ENCODE data around the gene DSCAML1. TPM values are rescaled to one million over a fixed set of nuclear protein-coding genes. Genes with fewer than 3 reads are reported as not detected.

Gene DSCAML1
- total RNA-seq, 1 experiment from 2014 or later, result 0.90 TPM

DNA sequence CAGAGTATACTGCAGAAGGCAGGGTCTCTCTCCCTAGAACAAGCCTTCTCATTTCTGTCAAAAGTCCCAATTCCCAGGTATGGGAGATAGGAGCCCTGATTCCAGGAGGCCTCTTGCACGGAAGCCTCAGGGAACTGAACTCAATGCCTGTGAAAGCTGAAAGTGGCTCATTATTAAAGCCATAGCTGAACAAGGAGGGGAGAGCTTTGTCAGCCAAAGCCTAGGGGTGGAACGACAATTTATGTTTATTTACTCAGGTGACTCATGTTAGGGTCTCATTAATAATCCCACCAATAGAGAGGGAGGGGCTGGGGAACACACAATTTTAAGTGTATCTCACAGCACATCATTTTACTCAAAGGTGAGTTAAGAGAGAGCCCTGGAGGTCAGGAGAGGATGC is 44.9 kb downstream of the DSCAML1 start:
- DNase-seq (ENCODE audit: low spot score), result no peak

DNA sequence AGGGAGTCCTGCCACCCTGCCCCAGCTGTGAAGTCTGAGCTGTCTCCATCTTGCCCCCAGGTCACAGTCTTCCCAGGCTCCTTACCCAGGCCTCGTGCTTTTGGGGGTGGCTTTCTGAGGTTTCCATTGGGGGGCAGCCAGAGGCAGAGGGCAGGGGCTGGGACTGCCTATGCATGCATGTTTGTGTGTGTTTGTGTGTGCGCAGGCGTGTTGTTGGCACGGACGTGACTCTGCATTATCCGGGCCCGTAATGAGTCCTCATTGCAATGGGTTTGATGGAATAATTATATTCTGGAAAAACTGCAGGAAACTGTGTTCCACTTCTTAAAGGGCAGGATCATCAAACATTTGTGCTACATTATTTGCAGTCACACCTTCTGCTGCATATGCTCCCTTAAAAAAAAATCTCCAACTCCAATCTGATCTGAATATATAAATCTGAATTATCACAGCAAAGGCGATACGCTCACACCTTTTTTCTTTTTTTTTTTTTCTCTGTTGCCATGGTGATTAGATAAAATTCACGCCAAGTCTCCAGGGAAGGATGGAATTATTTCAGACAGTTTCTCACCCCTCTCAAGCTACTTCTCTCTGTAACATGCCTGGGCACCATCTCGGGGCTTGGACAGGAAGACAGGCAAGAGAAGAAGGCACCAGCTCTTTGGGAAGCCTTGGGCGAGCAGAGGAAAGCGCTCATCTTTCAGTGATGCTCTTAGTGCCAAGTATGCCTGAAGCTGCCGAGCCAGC is 45.9 kb downstream of the DSCAML1 start:
- no peaks in the 10 kb centered on the region for H3K36me3 Mint-ChIP-seq
- no peaks in the 10 kb centered on the region for H3K9me3 Mint-ChIP-seq
- ChIA-PET CTCF (interaction anchor here (1.1 kb wide), 1 partner anchor 325 kb away, joined by 3 read pairs; no protein-coding TSS in a partner anchor), POLR2A (no interaction called here)
- ATAC-seq (no peak), DNase-seq (ENCODE audit: low spot score) (no peak)
- H3K27ac Mint-ChIP-seq, result no peak overlapping the region
- no peaks in the 10 kb centered on the region for H3K27me3 Mint-ChIP-seq (ENCODE audit: low read depth)
- H3K4me1 Mint-ChIP-seq, result peaks cover 10% of the 10 kb centered on the region
- H3K4me3 Mint-ChIP-seq, result no peak overlapping the region
- TF ChIP-seq NR3C1 (CRISPR knock-in tag; conservative IDR thresholded peaks at IDR 0.05; ENCODE audit: low read depth) (no peak), ESRRA (CRISPR knock-in tag; IDR thresholded peaks at IDR 0.05; ENCODE audit: borderline replicate concordance) (no peak), ZNF219 (CRISPR knock-in tag; IDR thresholded peaks at IDR 0.05; ENCODE audit: borderline replicate concordance) (no peak), NR1H2 (CRISPR knock-in tag; IDR thresholded peaks at IDR 0.05) (no peak), SP1 (CRISPR knock-in tag; conservative IDR thresholded peaks at IDR 0.05) (no peak), GTF2I (CRISPR knock-in tag; conservative IDR thresholded peaks at IDR 0.05) (no peak), CREB1 (CRISPR knock-in tag; IDR thresholded peaks at IDR 0.05) (no peak), SMAD4 (CRISPR knock-in tag; IDR thresholded peaks at IDR 0.05) (no peak), MXD4 (CRISPR knock-in tag; IDR thresholded peaks at IDR 0.05; ENCODE audit: borderline replicate concordance) (no peak), GABPB1 (CRISPR knock-in tag; IDR thresholded peaks at IDR 0.05) (no peak), OVOL2 (CRISPR knock-in tag; IDR thresholded peaks at IDR 0.05; ENCODE audit: borderline replicate concordance) (no peak), KAT7 (CRISPR knock-in tag; IDR thresholded peaks at IDR 0.05; ENCODE audit: borderline replicate concordance) (no peak), ZBTB21 (CRISPR knock-in tag; IDR thresholded peaks at IDR 0.05; ENCODE audit: borderline replicate concordance) (no peak)
- TF ChIP-seq, protein P1, sequence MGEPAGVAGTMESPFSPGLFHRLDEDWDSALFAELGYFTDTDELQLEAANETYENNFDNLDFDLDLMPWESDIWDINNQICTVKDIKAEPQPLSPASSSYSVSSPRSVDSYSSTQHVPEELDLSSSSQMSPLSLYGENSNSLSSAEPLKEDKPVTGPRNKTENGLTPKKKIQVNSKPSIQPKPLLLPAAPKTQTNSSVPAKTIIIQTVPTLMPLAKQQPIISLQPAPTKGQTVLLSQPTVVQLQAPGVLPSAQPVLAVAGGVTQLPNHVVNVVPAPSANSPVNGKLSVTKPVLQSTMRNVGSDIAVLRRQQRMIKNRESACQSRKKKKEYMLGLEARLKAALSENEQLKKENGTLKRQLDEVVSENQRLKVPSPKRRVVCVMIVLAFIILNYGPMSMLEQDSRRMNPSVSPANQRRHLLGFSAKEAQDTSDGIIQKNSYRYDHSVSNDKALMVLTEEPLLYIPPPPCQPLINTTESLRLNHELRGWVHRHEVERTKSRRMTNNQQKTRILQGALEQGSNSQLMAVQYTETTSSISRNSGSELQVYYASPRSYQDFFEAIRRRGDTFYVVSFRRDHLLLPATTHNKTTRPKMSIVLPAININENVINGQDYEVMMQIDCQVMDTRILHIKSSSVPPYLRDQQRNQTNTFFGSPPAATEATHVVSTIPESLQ (CRISPR knock-in tag; IDR thresholded peaks at IDR 0.05), result no peak
- TF ChIP-seq, protein P2, sequence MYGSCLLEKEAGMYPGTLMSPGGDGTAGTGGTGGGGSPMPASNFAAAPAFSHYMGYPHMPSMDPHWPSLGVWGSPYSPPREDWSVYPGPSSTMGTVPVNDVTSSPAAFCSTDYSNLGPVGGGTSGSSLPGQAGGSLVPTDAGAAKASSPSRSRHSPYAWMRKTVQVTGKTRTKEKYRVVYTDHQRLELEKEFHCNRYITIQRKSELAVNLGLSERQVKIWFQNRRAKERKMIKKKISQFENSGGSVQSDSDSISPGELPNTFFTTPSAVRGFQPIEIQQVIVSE (CRISPR knock-in tag; IDR thresholded peaks at IDR 0.05; ENCODE audit: borderline replicate concordance), result no peak
- TF ChIP-seq, protein P3, sequence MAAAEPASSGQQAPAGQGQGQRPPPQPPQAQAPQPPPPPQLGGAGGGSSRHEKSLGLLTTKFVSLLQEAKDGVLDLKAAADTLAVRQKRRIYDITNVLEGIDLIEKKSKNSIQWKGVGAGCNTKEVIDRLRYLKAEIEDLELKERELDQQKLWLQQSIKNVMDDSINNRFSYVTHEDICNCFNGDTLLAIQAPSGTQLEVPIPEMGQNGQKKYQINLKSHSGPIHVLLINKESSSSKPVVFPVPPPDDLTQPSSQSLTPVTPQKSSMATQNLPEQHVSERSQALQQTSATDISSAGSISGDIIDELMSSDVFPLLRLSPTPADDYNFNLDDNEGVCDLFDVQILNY (CRISPR knock-in tag; IDR thresholded peaks at IDR 0.05), result no peak
- TF ChIP-seq, protein P4, sequence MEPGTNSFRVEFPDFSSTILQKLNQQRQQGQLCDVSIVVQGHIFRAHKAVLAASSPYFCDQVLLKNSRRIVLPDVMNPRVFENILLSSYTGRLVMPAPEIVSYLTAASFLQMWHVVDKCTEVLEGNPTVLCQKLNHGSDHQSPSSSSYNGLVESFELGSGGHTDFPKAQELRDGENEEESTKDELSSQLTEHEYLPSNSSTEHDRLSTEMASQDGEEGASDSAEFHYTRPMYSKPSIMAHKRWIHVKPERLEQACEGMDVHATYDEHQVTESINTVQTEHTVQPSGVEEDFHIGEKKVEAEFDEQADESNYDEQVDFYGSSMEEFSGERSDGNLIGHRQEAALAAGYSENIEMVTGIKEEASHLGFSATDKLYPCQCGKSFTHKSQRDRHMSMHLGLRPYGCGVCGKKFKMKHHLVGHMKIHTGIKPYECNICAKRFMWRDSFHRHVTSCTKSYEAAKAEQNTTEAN (CRISPR knock-in tag; IDR thresholded peaks at IDR 0.05), result no peak
- TF ChIP-seq, protein P5, sequence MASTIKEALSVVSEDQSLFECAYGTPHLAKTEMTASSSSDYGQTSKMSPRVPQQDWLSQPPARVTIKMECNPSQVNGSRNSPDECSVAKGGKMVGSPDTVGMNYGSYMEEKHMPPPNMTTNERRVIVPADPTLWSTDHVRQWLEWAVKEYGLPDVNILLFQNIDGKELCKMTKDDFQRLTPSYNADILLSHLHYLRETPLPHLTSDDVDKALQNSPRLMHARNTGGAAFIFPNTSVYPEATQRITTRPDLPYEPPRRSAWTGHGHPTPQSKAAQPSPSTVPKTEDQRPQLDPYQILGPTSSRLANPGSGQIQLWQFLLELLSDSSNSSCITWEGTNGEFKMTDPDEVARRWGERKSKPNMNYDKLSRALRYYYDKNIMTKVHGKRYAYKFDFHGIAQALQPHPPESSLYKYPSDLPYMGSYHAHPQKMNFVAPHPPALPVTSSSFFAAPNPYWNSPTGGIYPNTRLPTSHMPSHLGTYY (CRISPR knock-in tag; IDR thresholded peaks at IDR 0.05), result no peak

More for the DNA sequence above, 44.9 kb downstream of the DSCAML1 start:
- ChIA-PET POLR2A (no interaction called here), CTCF (interaction anchor here (0.9 to 1.1 kb wide), 2 partner anchors 194 to 326 kb away, joined by 3 read pairs; no protein-coding TSS in a partner anchor)
- no peak for ATAC-seq
- H3K27me3 Mint-ChIP-seq (ENCODE audit: low read depth), result no peaks in the 10 kb centered on the region
- H3K9me3 Mint-ChIP-seq, result no peaks in the 10 kb centered on the region
- no peak overlapping the region for H3K4me3 Mint-ChIP-seq
- peaks cover 5% of the 10 kb centered on the region for H3K4me1 Mint-ChIP-seq
- TF ChIP-seq FOXK1 (CRISPR knock-in tag; IDR thresholded peaks at IDR 0.05), result no peak
- no peak for TF ChIP-seq AR (CRISPR knock-in tag; IDR thresholded peaks at IDR 0.05)
- TF ChIP-seq, protein P6, sequence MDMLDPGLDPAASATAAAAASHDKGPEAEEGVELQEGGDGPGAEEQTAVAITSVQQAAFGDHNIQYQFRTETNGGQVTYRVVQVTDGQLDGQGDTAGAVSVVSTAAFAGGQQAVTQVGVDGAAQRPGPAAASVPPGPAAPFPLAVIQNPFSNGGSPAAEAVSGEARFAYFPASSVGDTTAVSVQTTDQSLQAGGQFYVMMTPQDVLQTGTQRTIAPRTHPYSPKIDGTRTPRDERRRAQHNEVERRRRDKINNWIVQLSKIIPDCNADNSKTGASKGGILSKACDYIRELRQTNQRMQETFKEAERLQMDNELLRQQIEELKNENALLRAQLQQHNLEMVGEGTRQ (CRISPR knock-in tag; IDR thresholded peaks at IDR 0.05), result no peak
- no peak for TF ChIP-seq NR3C1 (CRISPR knock-in tag; conservative IDR thresholded peaks at IDR 0.05; ENCODE audit: low read depth)
- no peaks in the 10 kb centered on the region for H3K36me3 Mint-ChIP-seq
- H3K27ac Mint-ChIP-seq, result no peak overlapping the region
